Endothelial cell of umbilical vein (primary cell): ENCODE data around the gene MDM1. TPM values are rescaled to one million over a fixed set of nuclear protein-coding genes. Genes with fewer than 3 reads are reported as not detected.

Source experiments
- polyA plus RNA-seq, 4 experiments: library from polyadenylated mRNA; depleted of rRNA in 3 of 4; stranded (reverse) in 3 of 4; unstranded in 1 of 4; fragments of >200 nt; gene quantifications; 2 replicates each; pipeline versions ENCODE4 v1.2.1 to v1.2.3, GENCODE V29; 2011 to 2012; ENCODE audit warnings: missing spikeins in 1 of 4
- total RNA-seq: library from RNA; stranded (reverse); gene quantifications from 2 replicates; pipeline ENCODE4 v1.2.3, GENCODE V29; 2021

MDM1 gene
- total and polyA plus RNA-seq, 2 donors (not counting 3 experiments of a cell fraction or from before 2014, with no cell fraction given), result 4.3 to 12.5 TPM

Other genes starting within 250 kb of the MDM1 start
- not detected in 2 replicates for gene IFNG, start 172.6 kb downstream of the MDM1 start, total RNA-seq
- not detected in 2 replicates for gene IFNG, start 172.6 kb downstream of the MDM1 start, polyA plus RNA-seq
- gene IL26, start 106.6 kb downstream of the MDM1 start, total RNA-seq, result not detected in 2 replicates
- gene IL26, start 106.6 kb downstream of the MDM1 start, polyA plus RNA-seq, result not detected in 2 replicates
- not detected in 2 replicates for gene IL22, start 78.8 kb downstream of the MDM1 start, total RNA-seq
- gene IL22, start 78.8 kb downstream of the MDM1 start, polyA plus RNA-seq, result not detected in 2 replicates